Natural killer cell (primary cell): Measurements from ENCODE around the gene ZC3H18. TPM values are rescaled to one million over a fixed set of nuclear protein-coding genes. Genes with fewer than 3 reads are reported as not detected.
A peak's percentile ranks its signal among the peaks of the same experiment; 100 is the strongest.

Experiments used
- ATAC-seq, 3 donors: fragments of 150-1000 bp in 2 of 3; fragments of 200-7000 bp in 1 of 3; cut with Tn5 transposase; 1 replicate in 1 of 3; 2 replicates in 2 of 3; pipeline ENCODE4 v1.10.0; 2021; ENCODE audit warnings: mild to moderate bottlenecking in 2 of 3, moderate library complexity in 2 of 3
- DNase-seq, 2 donors: peaks; one replicate each; pipeline versions ENCODE4 v3.0.0 to v3.0.0-alpha.2; 2013 to 2021; ENCODE audit warnings: mixed read lengths in 1 of 2
- H3K27ac ChIP-seq: one replicate; pipeline ENCODE4 v1.5.1; 2013; ENCODE audit warnings: mild to moderate bottlenecking, low read length
- H3K27me3 ChIP-seq: one replicate; pipeline ENCODE4 v1.6.1; 2013; ENCODE audit warnings: low read length; ENCODE audit not compliant: control insufficient read depth, insufficient read depth
- H3K36me3 ChIP-seq: one replicate; pipeline ENCODE4 v1.6.1; 2013; ENCODE audit warnings: low read length; ENCODE audit not compliant: control insufficient read depth, insufficient read depth
- H3K4me1 ChIP-seq: one replicate; pipeline ENCODE4 v1.6.1; 2013; ENCODE audit warnings: low read length; ENCODE audit not compliant: control insufficient read depth, insufficient read depth
- H3K4me3 ChIP-seq: one replicate; pipeline ENCODE4 v1.5.1; 2013; ENCODE audit warnings: low read length
- H3K9me3 ChIP-seq: one replicate; pipeline ENCODE4 v1.6.1; 2013; ENCODE audit warnings: low read length; ENCODE audit not compliant: control insufficient read depth, insufficient read depth
- H3K27ac Mint-ChIP-seq, 2 donors: one replicate each; pipeline ENCODE4 v1.8.0; 2022; ENCODE audit warnings: mild to moderate bottlenecking in 2 of 2, mixed read lengths in 2 of 2, moderate library complexity in 1 of 2
- H3K27me3 Mint-ChIP-seq, 2 donors: one replicate each; pipeline ENCODE4 v1.8.0; 2022; ENCODE audit warnings: low read depth in 2 of 2, mixed read lengths in 2 of 2
- H3K36me3 Mint-ChIP-seq: one replicate; pipeline ENCODE4 v1.8.0; 2022; ENCODE audit warnings: mixed read lengths
- H3K4me1 Mint-ChIP-seq, 2 donors: one replicate each; pipeline ENCODE4 v1.8.0; 2022; ENCODE audit warnings: mixed read lengths in 2 of 2
- H3K4me3 Mint-ChIP-seq: one replicate; pipeline ENCODE4 v1.8.0; 2022; ENCODE audit warnings: mild to moderate bottlenecking, moderate library complexity, mixed read lengths
- H3K9me3 Mint-ChIP-seq, 2 donors: one replicate each; pipeline ENCODE4 v1.8.0; 2022; ENCODE audit warnings: mixed read lengths in 2 of 2
- WGBS: methylation state at CpG from one replicate; pipeline ENCODE4 v1.1.7; 2013; ENCODE audit warnings: missing lambda C conversion rate; ENCODE audit not compliant: insufficient coverage; 5-methylcytosine and 5-hydroxymethylcytosine counted together
- intact Hi-C: fragments of 100-400 bp; cut with micrococcal nuclease; formaldehyde crosslinking; loops from one replicate; pipeline ENCODE4 v1.14.2; 2022
- total RNA-seq, 4 donors: library from RNA; stranded (reverse); fragments of 120-200 nt in 1 of 4; gene quantifications; one replicate each; pipeline versions ENCODE4 v1.2.3 to v1.2.4, GENCODE V29; 2013 to 2022
- TF ChIP-seq, protein P1 (sequence below): fragments of 200-600 bp; IDR thresholded peaks from one replicate; pipeline ENCODE4 v1.8.0; 2022; ENCODE audit warnings: antibody characterized with exemption

Gene ZC3H18
- total RNA-seq = 100 to 1,000 TPM; 125 to 130 (median 126) TPM
- total RNA-seq (2013) = 23.1 TPM

DNA sequence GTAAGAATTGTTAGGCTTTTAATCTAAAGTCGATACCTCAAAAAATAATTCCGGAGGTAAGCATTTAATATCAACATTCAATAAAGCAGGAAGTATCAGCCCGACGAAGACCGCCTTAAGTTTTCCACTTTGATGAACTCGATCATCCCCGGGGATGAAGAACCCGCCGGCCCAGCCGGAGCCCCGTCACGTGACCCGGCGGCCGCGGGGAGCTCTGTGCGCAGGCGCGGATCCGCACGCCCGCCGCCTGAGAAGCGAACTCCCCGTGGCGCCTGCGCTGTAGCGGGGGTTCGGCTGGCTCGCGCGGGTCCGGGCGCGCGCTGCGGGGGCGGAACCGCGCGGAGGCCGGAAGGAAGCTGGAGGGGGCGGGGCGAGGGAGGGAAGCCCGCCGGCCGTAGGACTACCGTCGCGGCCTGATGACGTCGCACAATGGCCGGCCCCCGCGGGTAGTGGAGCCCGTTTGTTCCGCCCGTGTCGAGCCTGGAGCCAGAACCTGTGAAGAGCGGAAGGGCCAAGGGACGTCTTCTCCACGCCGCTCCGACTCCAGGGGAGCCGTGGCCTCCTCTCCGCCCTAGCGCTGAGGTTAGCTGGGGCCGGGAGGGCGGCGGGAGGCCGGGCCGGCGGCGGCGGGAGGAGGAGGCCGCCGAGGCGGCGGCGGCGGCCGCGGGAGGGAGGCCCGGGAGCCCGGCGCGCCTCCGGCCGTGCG is at the start of gene ZC3H18:
Gene ZC3H18 (plus strand): TSS at position 419 of the 706 bp plus-strand sequence. CDS start 6,721 bp downstream, outside the sequence.
- TF ChIP-seq, protein P1, sequence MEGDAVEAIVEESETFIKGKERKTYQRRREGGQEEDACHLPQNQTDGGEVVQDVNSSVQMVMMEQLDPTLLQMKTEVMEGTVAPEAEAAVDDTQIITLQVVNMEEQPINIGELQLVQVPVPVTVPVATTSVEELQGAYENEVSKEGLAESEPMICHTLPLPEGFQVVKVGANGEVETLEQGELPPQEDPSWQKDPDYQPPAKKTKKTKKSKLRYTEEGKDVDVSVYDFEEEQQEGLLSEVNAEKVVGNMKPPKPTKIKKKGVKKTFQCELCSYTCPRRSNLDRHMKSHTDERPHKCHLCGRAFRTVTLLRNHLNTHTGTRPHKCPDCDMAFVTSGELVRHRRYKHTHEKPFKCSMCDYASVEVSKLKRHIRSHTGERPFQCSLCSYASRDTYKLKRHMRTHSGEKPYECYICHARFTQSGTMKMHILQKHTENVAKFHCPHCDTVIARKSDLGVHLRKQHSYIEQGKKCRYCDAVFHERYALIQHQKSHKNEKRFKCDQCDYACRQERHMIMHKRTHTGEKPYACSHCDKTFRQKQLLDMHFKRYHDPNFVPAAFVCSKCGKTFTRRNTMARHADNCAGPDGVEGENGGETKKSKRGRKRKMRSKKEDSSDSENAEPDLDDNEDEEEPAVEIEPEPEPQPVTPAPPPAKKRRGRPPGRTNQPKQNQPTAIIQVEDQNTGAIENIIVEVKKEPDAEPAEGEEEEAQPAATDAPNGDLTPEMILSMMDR = no peak
- H3K4me3 Mint-ChIP-seq = peak within 1 kb of the TSS; percentile 86
- no peaks in the 10 kb centered on the region for H3K9me3 Mint-ChIP-seq
- peaks cover 25 to 36% of the 10 kb centered on the region in 2 donors for H3K4me1 Mint-ChIP-seq
- Histone ChIP-seq H3K4me3 (peak within 1 kb of the TSS; percentile 70), H3K9me3 (no peaks in the 10 kb centered on the region), H3K36me3 (peaks cover 3% of the 10 kb centered on the region), H3K4me1 (peaks cover 18% of the 10 kb centered on the region), H3K27me3 (no peaks in the 10 kb centered on the region), H3K27ac (peak within 1 kb of the TSS; percentile 77)
- intact Hi-C loops = loop anchor here (1.0 to 10.0 kb wide), 3 partner anchors 65 to 801 kb away; partner anchors contain the start of genes CTU2, IL17C and RNF166
- H3K27ac Mint-ChIP-seq = peak within 1 kb of the TSS; percentile 84 to 87
- peak; percentile 93 to 98 (median 94) for ATAC-seq
- no peaks in the 10 kb centered on the region for H3K36me3 Mint-ChIP-seq
- no peaks in the 10 kb centered on the region for H3K27me3 Mint-ChIP-seq
- DNase-seq = peak; percentile 98 to 100
- WGBS = under 1% methylated on average over 90 of the region's 90 CpGs

- 94% methylated on average over 9 of the region's 9 CpGs for WGBS
- Mint-ChIP-seq H3K4me1 (peaks cover 8 to 65% of the 10 kb centered on the region in 2 donors), H3K9me3 (peaks cover 0 to 11% of the 10 kb centered on the region in 2 donors), H3K27me3 (no peaks in the 10 kb centered on the region), H3K4me3 (no peak overlapping the region), H3K27ac (peak overlapping the region in 1 of 2 donors; percentile 18), H3K36me3 (no peaks in the 10 kb centered on the region)
- Histone ChIP-seq H3K9me3 (no peaks in the 10 kb centered on the region), H3K27ac (no peak overlapping the region), H3K36me3 (no peaks in the 10 kb centered on the region), H3K27me3 (no peaks in the 10 kb centered on the region), H3K4me1 (peaks cover 31% of the 10 kb centered on the region), H3K4me3 (no peak overlapping the region)
- TF ChIP-seq, protein P1 = no peak
- intact Hi-C loops = no loop called here
- no peak for DNase-seq
- no peak for ATAC-seq
These were observed 48.5 kb upstream of the ZC3H18 start for GRCh38 chr16:88521674-88522073.

DNA sequence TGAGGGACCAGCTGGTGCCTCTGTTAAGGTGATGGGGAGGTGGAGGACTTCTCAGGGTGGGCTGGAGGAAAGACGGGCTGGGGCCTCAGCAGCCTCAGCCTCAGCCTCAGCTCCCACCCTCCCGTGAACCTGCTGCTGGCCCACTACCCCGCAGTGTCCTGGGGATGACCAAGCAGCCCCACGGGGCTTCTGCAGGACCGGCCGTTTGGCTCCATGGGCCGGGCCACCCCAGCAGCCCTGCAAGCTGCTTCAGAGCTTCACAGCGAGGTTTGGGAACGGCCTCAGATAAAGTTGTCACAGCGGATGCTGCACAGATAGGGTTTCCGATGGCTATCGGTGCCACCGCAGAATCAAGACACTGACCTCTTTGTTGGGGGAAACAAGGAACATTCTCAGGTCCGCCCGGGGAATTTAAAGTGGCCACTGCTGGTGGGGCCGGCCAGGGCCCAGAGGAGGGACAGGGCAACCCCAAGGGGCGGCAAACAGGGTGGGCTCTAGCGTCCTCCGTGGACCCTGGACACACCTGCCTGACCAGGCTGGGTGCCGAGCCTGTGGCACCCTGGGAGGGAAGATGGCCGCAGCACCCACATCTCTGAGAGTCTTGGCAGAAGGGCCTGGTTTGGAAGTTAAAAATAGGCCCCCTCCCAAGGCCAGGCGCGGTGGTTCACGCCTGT is 47.8 kb upstream of the ZC3H18 start:
- peaks cover 0 to 9% of the 10 kb centered on the region in 2 donors for H3K9me3 Mint-ChIP-seq
- peaks cover 8 to 60% of the 10 kb centered on the region in 2 donors for H3K4me1 Mint-ChIP-seq
- H3K4me1 ChIP-seq = peaks cover 39% of the 10 kb centered on the region
- H3K4me3 Mint-ChIP-seq = no peak overlapping the region
- H3K27me3 Mint-ChIP-seq = no peaks in the 10 kb centered on the region
- intact Hi-C loops = no loop called here
- no peaks in the 10 kb centered on the region for H3K36me3 ChIP-seq
- H3K9me3 ChIP-seq = no peaks in the 10 kb centered on the region
- 95% methylated on average over 24 of the region's 24 CpGs for WGBS
- no peaks in the 10 kb centered on the region for H3K27me3 ChIP-seq
- no peak overlapping the region for H3K4me3 ChIP-seq
- TF ChIP-seq, protein P1 = no peak
- H3K36me3 Mint-ChIP-seq = no peaks in the 10 kb centered on the region
- no peak overlapping the region for H3K27ac ChIP-seq
- no peak for DNase-seq
- peak overlapping the region in 1 of 2 donors; percentile 65 for H3K27ac Mint-ChIP-seq
- ATAC-seq = no peak
